Activated naive CD4-positive, alpha-beta T cell (primary cell): ENCODE measurements around the gene TRMT61A.

Experiments
- DNase-seq, 4 experiments: peaks; one replicate each; lab custom pipeline; 2025; lab: John Stamatoyannopoulos, UW

The TRMT61A gene

GRCh38 chr14:103547455-103547940 is 18.5 kb downstream of the TRMT61A start:
- DNase-seq, result no peak

- DNase-seq, result no peak
These were observed 19.0 kb downstream of the TRMT61A start for GRCh38 chr14:103547941-103548462.

- no peak for DNase-seq
These were observed 19.7 kb downstream of the TRMT61A start for GRCh38 chr14:103548463-103549351.

GRCh38 chr14:103549361-103550311 is 20.6 kb downstream of the TRMT61A start:
- no peak for DNase-seq

- no peak for DNase-seq
These were observed 21.7 kb downstream of the TRMT61A start for GRCh38 chr14:103550451-103551337.

- DNase-seq, result no peak
These were observed 22.4 kb downstream of the TRMT61A start for GRCh38 chr14:103551338-103551762.

- no peak for DNase-seq
These were observed 23.2 kb downstream of the TRMT61A start for GRCh38 chr14:103552011-103552845.

- DNase-seq, result no peak
These were observed 23.8 kb downstream of the TRMT61A start for GRCh38 chr14:103552846-103553210.

GRCh38 chr14:103555559-103556337 is 26.8 kb downstream of the TRMT61A start:
- DNase-seq, result no peak

GRCh38 chr14:103556946-103557758 is 28.2 kb downstream of the TRMT61A start:
- DNase-seq, result no peak

GRCh38 chr14:103558071-103558882 is 29.3 kb downstream of the TRMT61A start:
- DNase-seq, result no peak

GRCh38 chr14:103559766-103560165 is 30.8 kb downstream of the TRMT61A start:
- DNase-seq, result no peak

GRCh38 chr14:103560691-103561090 is 31.7 kb downstream of the TRMT61A start:
- DNase-seq, result no peak

GRCh38 chr14:103561381-103562178 is 32.6 kb downstream of the TRMT61A start:
- peak in 1 of 4 experiments; percentile 26 for DNase-seq

GRCh38 chr14:103562179-103562428 is 33.1 kb downstream of the TRMT61A start:
- no peak for DNase-seq

- DNase-seq, result peak; percentile 75 to 85 (median 76)
These were observed 33.6 kb downstream of the TRMT61A start, which contains the start of the genes BAG5 and COA8 for GRCh38 chr14:103562429-103563225. TSS of gene BAG5 (minus strand) at chr14:103562657. CDS start at chr14:103561164, 1,493 bp downstream. TSS of gene COA8 (plus strand) at chr14:103562960. CDS start at chr14:103563002, 42 bp downstream.
